OCI-LY7 (cell line): ENCODE measurements around the gene NFIA. TPM values are rescaled to one million over a fixed set of nuclear protein-coding genes. Genes with fewer than 3 reads are reported as not detected.

Experiments used
- BruUV-seq: library from RNA; stranded (reverse); fragments of 400-500 nt; replicated peaks from 2 replicates; lab custom pipeline; 2021; lab: Mats Ljungman, UMichigan
- CTCF ChIA-PET: fragments of 300-600 bp; sonication (Branson Sonifier 250); formaldehyde crosslinking; loops from one replicate; lab custom pipeline; 2022; ENCODE audit warnings: antibody characterized with exemption; ENCODE audit not compliant: unreplicated experiment; lab: Charles Lee
- POLR2A ChIA-PET: fragments of 300-600 bp; sonication (Branson Sonifier 250); formaldehyde crosslinking; loops from one replicate; lab custom pipeline; 2022; ENCODE audit warnings: antibody characterized with exemption; lab: Charles Lee
- DNase-seq: peaks from one replicate; pipeline ENCODE4 v3.0.0-alpha.2; 2015; ENCODE audit warnings: low spot score
- H2AFZ ChIP-seq: fragments of 200-600 bp; sonication (generic), shearing (Covaris generic); 2 replicates; pipeline ENCODE4 v1.6.1; 2014; ENCODE audit warnings: mild to moderate bottlenecking, antibody characterized with exemption, low read length, moderate library complexity
- H3K27ac ChIP-seq: fragments of 200-600 bp; sonication (generic); 2 replicates; pipeline ENCODE4 v1.5.1; 2014; ENCODE audit warnings: mixed run types, low read depth, mild to moderate bottlenecking, moderate library complexity, low read length, inconsistent platforms; ENCODE audit not compliant: poor library complexity, severe bottlenecking
- H3K36me3 ChIP-seq: fragments of 200-600 bp; sonication (generic); 2 replicates; pipeline ENCODE4 v1.6.1; 2014; ENCODE audit warnings: mild to moderate bottlenecking, antibody characterized with exemption, low read length, moderate library complexity, mixed read lengths; ENCODE audit not compliant: insufficient read depth
- H3K4me1 ChIP-seq: fragments of 200-600 bp; sonication (generic); 2 replicates; pipeline ENCODE4 v1.5.1; 2014; ENCODE audit warnings: mild to moderate bottlenecking, low read length; ENCODE audit not compliant: insufficient read depth, poor library complexity, severe bottlenecking
- H3K4me2 ChIP-seq: fragments of 200-600 bp; sonication (generic); 2 replicates; pipeline ENCODE4 v1.6.1; 2014; ENCODE audit warnings: mild to moderate bottlenecking, low read length
- H3K4me3 ChIP-seq: fragments of 200-600 bp; sonication (generic); 2 replicates; pipeline ENCODE4 v1.5.1; 2014; ENCODE audit warnings: mild to moderate bottlenecking, low read depth, low read length; ENCODE audit not compliant: poor library complexity, severe bottlenecking
- H3K79me2 ChIP-seq: fragments of 200-600 bp; sonication (generic); 2 replicates; pipeline ENCODE4 v1.6.1; 2016; ENCODE audit warnings: low read depth, mild to moderate bottlenecking, low read length, moderate library complexity, mixed read lengths; ENCODE audit not compliant: insufficient read depth
- H3K9me2 ChIP-seq: fragments of 200-600 bp; sonication (generic); 2 replicates; pipeline ENCODE4 v1.6.1; 2016; ENCODE audit warnings: mild to moderate bottlenecking, low read length, mixed read lengths; ENCODE audit not compliant: insufficient read depth
- H3K9me3 ChIP-seq: fragments of 200-600 bp; sonication (generic); 2 replicates; pipeline ENCODE4 v1.6.1; 2014; ENCODE audit warnings: mild to moderate bottlenecking, mixed run types, low read length, mixed read lengths
- H4K20me1 ChIP-seq: fragments of 200-600 bp; sonication (generic); 2 replicates; pipeline ENCODE4 v1.6.1; 2014; ENCODE audit warnings: mild to moderate bottlenecking, antibody characterized with exemption, low read length, moderate library complexity, mixed read lengths; ENCODE audit not compliant: insufficient read depth
- EZH2phosphoT487 ChIP-seq: fragments of 200-600 bp; sonication (generic); IDR thresholded peaks from 2 replicates; pipeline ENCODE4 v1.6.1; 2018; ENCODE audit warnings: low read depth, borderline replicate concordance, mild to moderate bottlenecking, mixed run types, antibody characterized with exemption, low read length, moderate library complexity, mixed read lengths
- intact Hi-C: fragments of 100-400 bp; cut with micrococcal nuclease; formaldehyde crosslinking; loops from one replicate; pipeline ENCODE4 v1.10.0; 2022; ENCODE audit not compliant: unreplicated experiment
- total RNA-seq, 2 experiments: library from RNA; depleted of rRNA in 1 of 2; stranded (reverse); fragments of >200 nt in 1 of 2; shearing (Covaris generic) in 1 of 2; gene quantifications; 2 replicates each; pipeline ENCODE4 v1.2.3, GENCODE V29; 2014 to 2022
- TF ChIP-seq, protein P1 (sequence below): fragments of 200-600 bp; sonication (generic); conservative IDR thresholded peaks from 2 replicates; pipeline ENCODE4 v1.5.1; 2014; ENCODE audit warnings: mild to moderate bottlenecking, antibody characterized with exemption, low read length, moderate library complexity, mixed read lengths

The NFIA gene
- total RNA-seq, 2 experiments from 2014 or later, result 2.8 to 18.8 TPM

DNA sequence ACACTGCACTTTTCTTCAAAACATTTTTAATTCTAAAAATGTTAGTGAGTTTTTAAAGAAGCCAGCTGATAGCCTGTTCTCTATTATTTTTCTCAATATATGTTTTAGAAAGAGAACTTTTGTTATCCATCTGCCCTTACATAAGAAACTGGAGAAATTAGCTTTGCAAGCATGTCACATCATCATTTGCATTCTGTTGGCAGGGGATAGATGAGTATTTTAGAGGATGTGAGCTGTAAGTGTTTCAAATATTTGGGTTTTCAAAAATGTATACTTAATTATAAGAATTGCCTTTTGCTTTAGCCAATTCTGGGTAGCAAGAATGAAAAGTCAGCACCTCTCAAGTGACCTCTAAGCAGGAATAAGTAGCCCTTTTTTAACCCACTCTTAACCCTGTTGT, 7.4 kb downstream of the NFIA start:
- ChIA-PET POLR2A (interaction anchor here (0.7 to 1.2 kb wide), 4 partner anchors 9 to 886 kb away, joined by 3 to 10 read pairs (median 5); no protein-coding TSS in a partner anchor), CTCF (no interaction called here)
- Histone ChIP-seq H3K9me3 (no peaks in the 10 kb centered on the region), H3K9me2 (no peaks in the 10 kb centered on the region), H3K4me2 (no peak overlapping the region), H2AFZ (no peak overlapping the region), H3K4me1 (no peaks in the 10 kb centered on the region), H3K4me3 (no peak overlapping the region), H3K36me3 (peaks cover 9% of the 10 kb centered on the region; the same call in 1 of the 2 replicates), H3K27ac (no peak overlapping the region), H4K20me1 (peaks cover 17% of the 10 kb centered on the region; the same call in 1 of the 2 replicates), H3K79me2 (no peaks in the 10 kb centered on the region; the same call in 1 of the 2 replicates)
- intact Hi-C loops, result loop anchor here (10.0 kb wide), 1 partner anchor 1595 kb away; the partner anchor contains the start of gene DOCK7
- no TSS peak for BruUV-seq
- no peak for DNase-seq
- TF ChIP-seq, protein P1, sequence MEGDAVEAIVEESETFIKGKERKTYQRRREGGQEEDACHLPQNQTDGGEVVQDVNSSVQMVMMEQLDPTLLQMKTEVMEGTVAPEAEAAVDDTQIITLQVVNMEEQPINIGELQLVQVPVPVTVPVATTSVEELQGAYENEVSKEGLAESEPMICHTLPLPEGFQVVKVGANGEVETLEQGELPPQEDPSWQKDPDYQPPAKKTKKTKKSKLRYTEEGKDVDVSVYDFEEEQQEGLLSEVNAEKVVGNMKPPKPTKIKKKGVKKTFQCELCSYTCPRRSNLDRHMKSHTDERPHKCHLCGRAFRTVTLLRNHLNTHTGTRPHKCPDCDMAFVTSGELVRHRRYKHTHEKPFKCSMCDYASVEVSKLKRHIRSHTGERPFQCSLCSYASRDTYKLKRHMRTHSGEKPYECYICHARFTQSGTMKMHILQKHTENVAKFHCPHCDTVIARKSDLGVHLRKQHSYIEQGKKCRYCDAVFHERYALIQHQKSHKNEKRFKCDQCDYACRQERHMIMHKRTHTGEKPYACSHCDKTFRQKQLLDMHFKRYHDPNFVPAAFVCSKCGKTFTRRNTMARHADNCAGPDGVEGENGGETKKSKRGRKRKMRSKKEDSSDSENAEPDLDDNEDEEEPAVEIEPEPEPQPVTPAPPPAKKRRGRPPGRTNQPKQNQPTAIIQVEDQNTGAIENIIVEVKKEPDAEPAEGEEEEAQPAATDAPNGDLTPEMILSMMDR, result no peak

DNA sequence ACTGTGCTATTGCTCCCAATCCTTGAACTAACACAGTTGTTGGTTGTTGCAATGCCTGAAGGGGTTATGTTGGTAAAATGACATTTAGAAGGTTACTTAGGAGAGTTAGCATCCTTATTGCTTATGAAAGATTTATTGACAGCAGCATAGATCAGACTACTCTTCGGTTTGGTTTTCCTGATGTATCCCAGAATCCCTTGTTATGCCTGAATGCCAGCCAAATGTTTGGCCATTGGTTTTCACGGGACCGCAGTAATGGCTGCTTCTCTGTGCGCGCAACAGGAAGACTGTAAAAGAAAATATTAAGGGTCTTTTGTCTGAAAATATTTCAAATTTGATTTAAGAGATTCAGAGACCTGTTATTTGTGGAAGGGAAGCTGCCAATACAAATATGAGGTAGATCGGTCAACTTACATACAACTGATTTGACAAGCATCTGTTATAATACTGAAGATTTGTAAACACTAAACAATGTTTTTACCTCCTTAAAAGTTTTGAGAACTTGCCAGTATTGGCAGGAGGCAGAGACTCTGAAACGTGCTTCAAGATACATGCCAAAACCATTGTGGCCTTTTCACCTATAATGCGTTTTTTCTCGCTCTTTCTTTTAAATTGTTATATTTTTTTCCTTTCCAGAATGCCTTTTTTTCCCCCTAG, 8.3 kb downstream of the NFIA start:
- Histone ChIP-seq H2AFZ (no peak overlapping the region), H3K4me1 (no peaks in the 10 kb centered on the region)
- CTCF ChIA-PET, result no interaction called here

DNA sequence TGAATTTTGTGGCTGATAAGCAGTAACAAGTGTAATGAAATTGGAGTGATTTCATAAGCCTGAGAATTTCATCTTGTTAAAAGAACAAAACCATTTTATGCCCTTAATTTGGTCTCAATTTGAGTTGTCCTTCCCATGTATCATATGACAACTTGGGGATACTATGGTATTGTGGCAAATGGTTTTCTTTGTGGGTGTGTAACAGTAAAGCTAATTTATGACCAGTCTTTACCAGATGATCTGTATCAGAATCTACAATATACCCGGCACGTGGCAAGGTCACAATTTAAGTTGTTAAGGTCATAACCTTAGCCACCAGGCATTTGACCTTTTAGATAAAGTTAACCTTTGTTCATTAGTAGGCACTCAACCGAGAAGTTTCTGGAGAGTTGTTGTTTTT, 9.1 kb downstream of the NFIA start:
- H3K4me1 ChIP-seq, result no peaks in the 10 kb centered on the region
- DNase-seq, result no peak
- H3K9me3 ChIP-seq, result no peaks in the 10 kb centered on the region
- no peaks in the 10 kb centered on the region for H3K9me2 ChIP-seq
- H4K20me1 ChIP-seq, result 0 out of 2 replicates have a peak, but pooled peaks cover 7% of the 10 kb centered on the region
- TF ChIP-seq, protein P1, result no peak
- no peak for TF ChIP-seq EZH2phosphoT487
- no TSS peak for BruUV-seq
- peaks cover 9% of the 10 kb centered on the region; the same call in 1 of the 2 replicates for H3K36me3 ChIP-seq
- no peak overlapping the region for H2AFZ ChIP-seq
- no peak overlapping the region for H3K27ac ChIP-seq
- intact Hi-C loops, result no loop called here
- CTCF ChIA-PET, result no interaction called here
- H3K4me2 ChIP-seq, result no peak overlapping the region
- no peak overlapping the region for H3K4me3 ChIP-seq
- H3K79me2 ChIP-seq, result no peaks in the 10 kb centered on the region; the same call in 1 of the 2 replicates
- POLR2A ChIA-PET, result interaction anchor here (0.7 kb wide), 1 partner anchor 223 kb away, joined by 3 read pairs; no protein-coding TSS in a partner anchor

More for the DNA sequence above, 8.3 kb downstream of the NFIA start:
- TF ChIP-seq, protein P1, result no peak
- no peak for TF ChIP-seq EZH2phosphoT487
- Histone ChIP-seq H3K36me3 (peaks cover 9% of the 10 kb centered on the region; the same call in 1 of the 2 replicates), H3K4me2 (no peak overlapping the region), H3K9me2 (no peaks in the 10 kb centered on the region), H4K20me1 (peaks cover 12% of the 10 kb centered on the region; the same call in 1 of the 2 replicates), H3K27ac (no peak overlapping the region), H3K4me3 (no peak overlapping the region), H3K9me3 (no peaks in the 10 kb centered on the region), H3K79me2 (no peaks in the 10 kb centered on the region; the same call in 1 of the 2 replicates)
- no peak for DNase-seq
- POLR2A ChIA-PET, result no interaction called here
- BruUV-seq, result no TSS peak
- intact Hi-C loops, result no loop called here
